ENCODE results near the gene DCC. TPM values are rescaled to one million over a fixed set of nuclear protein-coding genes. Genes with fewer than 3 reads are reported as not detected.

DCC gene
- total and polyA plus RNA-seq, 5 donors from 2014 or later = not detected

DNA sequence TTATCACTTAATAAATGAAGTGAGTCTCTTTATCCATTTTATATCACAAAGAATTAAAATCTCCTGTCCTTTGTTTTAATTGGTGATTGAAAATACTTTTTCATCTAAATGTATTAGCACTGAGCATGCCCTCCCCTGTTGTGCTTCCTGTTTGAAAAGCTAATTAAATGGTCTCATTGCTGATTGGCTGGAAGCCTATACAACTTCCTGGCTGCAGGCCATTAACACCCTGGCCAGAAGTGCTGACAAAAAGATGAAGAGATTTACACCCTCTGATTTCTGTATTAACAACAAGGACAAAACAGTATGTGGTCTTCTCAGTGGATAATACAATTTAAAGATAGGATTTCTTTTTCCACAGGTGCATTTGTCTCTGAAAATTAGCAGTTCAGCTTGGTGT, 548.0 kb downstream of the DCC start:
- Mint-ChIP-seq H3K27me3 (no peaks in the 10 kb centered on the region), H3K4me1 (no peaks in the 10 kb centered on the region), H3K27ac (no peak overlapping the region), H3K4me3 (no peak overlapping the region), H3K36me3 (no peaks in the 10 kb centered on the region), H3K9me3 (peaks cover 0 to 14% (median 7%) of the 10 kb centered on the region in 7 donors)
- Histone ChIP-seq H3K4me1 (ENCODE audit: control insufficient read depth, insufficient read depth, low read length, poor library complexity, severe bottlenecking) (no peaks in the 10 kb centered on the region), H3K36me3 (ENCODE audit: control insufficient read depth, insufficient read depth, low read length) (no peaks in the 10 kb centered on the region), H3K4me3 (ENCODE audit: low read depth, low read length) (no peak overlapping the region), H3K9me3 (ENCODE audit: control insufficient read depth in 2 of 2, low read length in 2 of 2) (no peaks in the 10 kb centered on the region), H3K27me3 (ENCODE audit: control insufficient read depth, insufficient read depth, low read length) (no peaks in the 10 kb centered on the region), H3K27ac (ENCODE audit: insufficient read depth, low read length, poor library complexity, severe bottlenecking) (no peak overlapping the region)
- ATAC-seq (ENCODE audit: low read depth in 2 of 2) (no peak), DNase-seq (no peak)

DNA sequence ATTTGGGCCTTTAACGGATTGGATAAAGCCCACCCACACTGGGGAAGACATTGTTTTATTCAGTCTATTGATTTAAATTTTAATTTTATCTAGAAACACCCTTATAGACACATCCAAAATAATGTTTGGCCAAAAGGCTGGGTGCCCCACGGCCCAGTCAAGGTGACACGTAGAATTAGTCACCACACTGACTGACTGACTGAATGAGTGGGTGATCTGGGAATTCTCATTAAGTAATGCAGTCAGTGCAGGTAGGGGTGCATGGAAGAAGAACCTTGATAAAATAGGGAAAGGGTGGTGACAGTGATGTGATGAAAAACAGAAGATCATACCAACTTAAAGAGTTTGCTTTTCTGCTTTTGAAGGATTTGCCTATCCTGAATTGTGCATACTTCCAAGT, 554.8 kb downstream of the DCC start:
- Mint-ChIP-seq H3K27ac (no peak overlapping the region), H3K27me3 (no peaks in the 10 kb centered on the region), H3K9me3 (peaks cover 0 to 12% (median 2%) of the 10 kb centered on the region in 7 donors), H3K4me3 (no peak overlapping the region), H3K4me1 (no peaks in the 10 kb centered on the region), H3K36me3 (no peaks in the 10 kb centered on the region)
- H3K27me3 ChIP-seq (ENCODE audit: control insufficient read depth, insufficient read depth, low read length) = no peaks in the 10 kb centered on the region
- H3K36me3 ChIP-seq (ENCODE audit: control insufficient read depth, insufficient read depth, low read length) = no peaks in the 10 kb centered on the region
- no peak for ATAC-seq (ENCODE audit: low read depth in 2 of 2)
- no peak for DNase-seq
- no peaks in the 10 kb centered on the region for H3K4me1 ChIP-seq (ENCODE audit: control insufficient read depth, insufficient read depth, low read length, poor library complexity, severe bottlenecking)
- no peaks in the 10 kb centered on the region for H3K9me3 ChIP-seq (ENCODE audit: control insufficient read depth in 2 of 2, low read length in 2 of 2)
- no peak overlapping the region for H3K27ac ChIP-seq (ENCODE audit: insufficient read depth, low read length, poor library complexity, severe bottlenecking)
- no peak overlapping the region for H3K4me3 ChIP-seq (ENCODE audit: low read depth, low read length)

DNA sequence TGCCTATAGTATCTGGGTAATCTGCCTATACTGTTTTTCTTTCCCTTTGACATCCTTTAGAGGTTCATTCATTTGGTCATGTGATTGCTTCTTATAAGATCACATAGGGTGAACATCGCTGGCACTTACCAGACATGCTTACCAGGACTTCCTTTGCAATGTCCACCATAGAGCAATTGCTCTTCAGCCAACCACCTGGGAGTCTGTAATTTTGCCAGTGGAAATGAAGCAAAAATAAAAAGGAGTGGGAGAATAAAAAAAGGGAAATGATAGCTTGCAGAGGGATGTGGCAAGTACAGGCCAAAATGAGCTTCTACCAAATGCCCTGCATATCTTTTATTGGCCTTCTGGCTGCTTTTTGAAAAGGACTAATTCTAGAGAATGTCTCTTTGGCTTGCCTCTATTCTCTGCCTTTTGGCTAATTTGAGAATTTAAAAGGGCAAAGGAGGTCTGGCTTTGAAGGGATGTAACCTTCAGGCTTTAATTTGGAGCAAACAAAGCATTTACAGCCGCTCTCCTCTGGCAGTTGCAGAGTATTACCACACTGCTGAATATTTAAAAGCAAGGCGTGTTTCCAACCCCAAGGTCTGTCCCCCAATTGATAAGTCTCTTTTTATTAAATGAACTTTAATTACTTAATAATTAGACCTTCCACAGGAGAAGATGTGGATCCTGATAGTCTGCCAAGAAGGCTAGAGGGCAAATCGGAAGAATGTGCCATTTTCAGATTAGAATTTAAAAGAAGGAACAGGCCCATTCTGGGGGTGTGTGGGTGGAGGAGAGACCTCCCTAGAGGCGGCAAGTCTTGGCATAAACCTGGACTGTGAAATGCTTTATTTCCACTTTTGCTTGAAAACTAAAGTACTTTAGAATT, 557.9 kb downstream of the DCC start:
- Histone ChIP-seq H3K4me3 (ENCODE audit: low read depth, low read length) (no peak overlapping the region), H3K36me3 (ENCODE audit: control insufficient read depth, insufficient read depth, low read length) (no peaks in the 10 kb centered on the region), H3K4me1 (ENCODE audit: control insufficient read depth, insufficient read depth, low read length, poor library complexity, severe bottlenecking) (no peaks in the 10 kb centered on the region), H3K9me3 (ENCODE audit: control insufficient read depth in 2 of 2, low read length in 2 of 2) (no peaks in the 10 kb centered on the region), H3K27me3 (ENCODE audit: control insufficient read depth, insufficient read depth, low read length) (no peaks in the 10 kb centered on the region), H3K27ac (ENCODE audit: insufficient read depth, low read length, poor library complexity, severe bottlenecking) (no peak overlapping the region)
- DNase-seq = no peak
- Mint-ChIP-seq H3K36me3 (no peaks in the 10 kb centered on the region), H3K4me3 (no peak overlapping the region), H3K9me3 (peaks cover 0 to 6% (median 1%) of the 10 kb centered on the region in 7 donors), H3K4me1 (no peaks in the 10 kb centered on the region), H3K27ac (no peak overlapping the region), H3K27me3 (no peaks in the 10 kb centered on the region)
- ATAC-seq (ENCODE audit: low read depth in 2 of 2) = no peak

DNA sequence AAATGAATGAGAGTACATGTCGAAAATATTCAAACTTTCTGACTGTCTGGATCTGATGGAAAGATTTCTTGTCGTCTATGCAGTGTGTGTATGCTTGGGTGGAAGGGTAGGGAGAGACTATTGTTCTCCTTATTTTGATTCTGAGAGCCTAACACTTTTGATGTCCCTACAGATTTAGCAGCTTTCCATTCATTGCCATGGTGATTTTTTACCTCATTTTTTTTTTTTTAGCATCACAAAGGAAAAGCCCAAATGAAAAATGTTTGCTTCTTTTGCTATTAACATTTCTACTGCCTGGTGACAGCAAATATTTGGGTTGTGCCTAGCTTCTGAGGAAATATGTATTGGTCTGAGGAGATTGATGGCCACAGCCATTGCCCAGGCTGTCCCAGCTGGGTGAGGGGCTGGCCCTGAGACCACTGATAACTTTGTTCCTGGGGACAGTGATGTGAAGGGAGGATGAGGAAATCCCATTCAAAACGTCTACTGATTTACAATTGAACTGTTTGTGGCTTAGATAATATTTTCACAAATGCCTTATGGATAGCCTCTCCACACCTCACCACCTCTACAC, 558.6 kb downstream of the DCC start:
- H3K36me3 Mint-ChIP-seq = no peaks in the 10 kb centered on the region
- Histone ChIP-seq H3K27me3 (ENCODE audit: control insufficient read depth, insufficient read depth, low read length) (no peaks in the 10 kb centered on the region), H3K27ac (ENCODE audit: insufficient read depth, low read length, poor library complexity, severe bottlenecking) (no peak overlapping the region), H3K9me3 (ENCODE audit: control insufficient read depth in 2 of 2, low read length in 2 of 2) (no peaks in the 10 kb centered on the region), H3K4me1 (ENCODE audit: control insufficient read depth, insufficient read depth, low read length, poor library complexity, severe bottlenecking) (no peaks in the 10 kb centered on the region), H3K36me3 (ENCODE audit: control insufficient read depth, insufficient read depth, low read length) (no peaks in the 10 kb centered on the region), H3K4me3 (ENCODE audit: low read depth, low read length) (no peak overlapping the region)
- H3K4me1 Mint-ChIP-seq = no peaks in the 10 kb centered on the region
- no peak overlapping the region for H3K27ac Mint-ChIP-seq
- no peak overlapping the region for H3K4me3 Mint-ChIP-seq
- H3K27me3 Mint-ChIP-seq = no peaks in the 10 kb centered on the region
- peaks cover 0 to 6% (median 0%) of the 10 kb centered on the region in 7 donors for H3K9me3 Mint-ChIP-seq
- DNase-seq = no peak
- ATAC-seq (ENCODE audit: low read depth in 2 of 2) = no peak

DNA sequence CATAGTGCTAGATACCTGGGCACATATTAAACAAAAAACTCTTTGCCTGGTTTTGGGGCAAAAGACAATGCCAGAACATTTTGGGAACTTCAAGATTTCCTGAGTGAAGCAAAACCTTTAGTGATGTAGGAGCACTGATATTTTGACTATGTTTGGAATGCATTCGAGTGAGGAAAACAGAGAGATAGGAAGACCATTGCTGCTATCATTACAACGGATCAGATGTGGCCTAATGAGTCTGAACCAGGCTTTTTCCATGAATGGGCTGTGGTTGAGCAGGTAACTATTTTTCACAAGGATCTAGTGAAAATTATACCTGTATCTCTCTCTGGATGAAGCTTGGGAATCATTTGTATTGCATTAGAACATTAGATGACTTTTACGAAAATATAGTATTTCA, 562.2 kb downstream of the DCC start:
- H3K27me3 ChIP-seq (ENCODE audit: control insufficient read depth, insufficient read depth, low read length) = no peaks in the 10 kb centered on the region
- no peak overlapping the region for H3K27ac ChIP-seq (ENCODE audit: insufficient read depth, low read length, poor library complexity, severe bottlenecking)
- peak overlapping the region in 1 of 3 donors; percentile 38 for H3K27ac Mint-ChIP-seq
- no peaks in the 10 kb centered on the region for H3K27me3 Mint-ChIP-seq
- no peaks in the 10 kb centered on the region for H3K9me3 ChIP-seq (ENCODE audit: control insufficient read depth in 2 of 2, low read length in 2 of 2)
- H3K4me3 ChIP-seq (ENCODE audit: low read depth, low read length) = no peak overlapping the region
- DNase-seq = no peak
- no peak for ATAC-seq (ENCODE audit: low read depth in 2 of 2)
- no peaks in the 10 kb centered on the region for H3K36me3 Mint-ChIP-seq
- H3K4me1 ChIP-seq (ENCODE audit: control insufficient read depth, insufficient read depth, low read length, poor library complexity, severe bottlenecking) = no peaks in the 10 kb centered on the region
- H3K36me3 ChIP-seq (ENCODE audit: control insufficient read depth, insufficient read depth, low read length) = no peaks in the 10 kb centered on the region
- no peaks in the 10 kb centered on the region for H3K4me1 Mint-ChIP-seq
- no peak overlapping the region for H3K4me3 Mint-ChIP-seq
- H3K9me3 Mint-ChIP-seq = peaks cover 0 to 5% (median 0%) of the 10 kb centered on the region in 7 donors

DNA sequence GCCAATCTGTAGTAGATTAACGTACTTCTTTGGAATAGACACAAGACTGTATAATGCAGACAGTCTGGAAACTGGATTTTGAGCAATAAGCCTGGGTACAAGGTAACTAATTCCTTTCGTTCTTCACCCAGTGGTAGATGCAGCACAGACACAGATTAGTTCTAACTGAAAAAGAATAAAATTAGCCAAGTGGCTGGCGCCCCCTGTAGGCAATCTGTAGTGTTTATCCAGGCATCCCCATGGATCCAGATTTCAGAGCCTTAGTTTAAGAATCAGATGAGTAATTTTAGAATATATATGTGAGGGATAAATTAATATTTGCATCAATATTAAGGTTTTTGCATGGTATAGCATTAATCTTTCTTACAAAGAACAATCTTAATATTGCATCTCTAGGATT, 563.9 kb downstream of the DCC start:
- no peak overlapping the region for H3K27ac Mint-ChIP-seq
- H3K36me3 ChIP-seq (ENCODE audit: control insufficient read depth, insufficient read depth, low read length) = no peaks in the 10 kb centered on the region
- no peaks in the 10 kb centered on the region for H3K27me3 Mint-ChIP-seq
- no peak for ATAC-seq (ENCODE audit: low read depth in 2 of 2)
- H3K9me3 Mint-ChIP-seq = peaks cover 0 to 5% (median 0%) of the 10 kb centered on the region in 7 donors
- peak in 1 of 3 donors; percentile 0 for DNase-seq
- H3K9me3 ChIP-seq (ENCODE audit: control insufficient read depth in 2 of 2, low read length in 2 of 2) = no peaks in the 10 kb centered on the region
- no peak overlapping the region for H3K4me3 ChIP-seq (ENCODE audit: low read depth, low read length)
- H3K4me3 Mint-ChIP-seq = no peak overlapping the region
- no peaks in the 10 kb centered on the region for H3K27me3 ChIP-seq (ENCODE audit: control insufficient read depth, insufficient read depth, low read length)
- no peaks in the 10 kb centered on the region for H3K36me3 Mint-ChIP-seq
- H3K4me1 Mint-ChIP-seq = no peaks in the 10 kb centered on the region
- no peaks in the 10 kb centered on the region for H3K4me1 ChIP-seq (ENCODE audit: control insufficient read depth, insufficient read depth, low read length, poor library complexity, severe bottlenecking)
- H3K27ac ChIP-seq (ENCODE audit: insufficient read depth, low read length, poor library complexity, severe bottlenecking) = no peak overlapping the region

DNA sequence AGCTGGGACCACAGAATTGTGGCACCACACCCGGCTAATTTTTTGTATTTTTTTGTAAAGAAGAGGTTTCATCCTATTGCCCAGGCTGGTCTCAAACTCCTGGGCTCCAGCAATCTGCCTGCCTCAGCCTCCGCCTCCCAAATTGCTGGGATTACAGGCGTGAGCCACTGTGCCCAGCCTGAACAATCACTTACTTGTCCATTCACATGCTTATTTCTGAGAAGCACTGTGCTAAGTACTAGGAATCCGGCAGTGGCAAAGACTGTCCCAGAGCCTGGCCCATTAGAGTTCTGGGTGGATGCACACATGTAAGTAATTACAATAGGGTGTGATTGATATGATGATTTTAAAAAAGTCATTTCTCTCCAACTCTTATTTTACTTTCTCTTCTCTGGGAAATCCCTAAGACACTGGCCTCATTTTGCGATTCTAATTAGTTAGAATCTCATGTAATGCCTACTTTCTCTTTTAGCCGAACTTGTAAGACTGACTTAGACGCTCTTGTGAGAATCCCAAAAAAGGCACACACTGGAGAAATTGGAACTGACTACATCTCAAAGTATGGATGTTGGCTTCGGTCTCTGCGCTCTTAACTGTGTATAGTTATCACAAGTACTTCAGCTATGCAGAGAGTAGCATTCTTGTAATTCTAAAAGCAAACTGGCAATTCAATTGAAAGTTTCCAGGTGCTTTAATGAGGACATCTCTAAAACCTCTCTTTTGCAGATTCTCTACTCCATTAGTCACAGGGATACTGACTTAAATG, 567.7 kb downstream of the DCC start:
- H3K4me1 Mint-ChIP-seq = no peaks in the 10 kb centered on the region
- DNase-seq (no peak), ATAC-seq (ENCODE audit: low read depth in 2 of 2) (no peak)
- H3K4me1 ChIP-seq (ENCODE audit: control insufficient read depth, insufficient read depth, low read length, poor library complexity, severe bottlenecking) = no peaks in the 10 kb centered on the region
- no peaks in the 10 kb centered on the region for H3K36me3 Mint-ChIP-seq
- H3K36me3 ChIP-seq (ENCODE audit: control insufficient read depth, insufficient read depth, low read length) = no peaks in the 10 kb centered on the region
- H3K9me3 ChIP-seq (ENCODE audit: control insufficient read depth in 2 of 2, low read length in 2 of 2) = no peaks in the 10 kb centered on the region
- H3K27me3 ChIP-seq (ENCODE audit: control insufficient read depth, insufficient read depth, low read length) = no peaks in the 10 kb centered on the region
- no peak overlapping the region for H3K27ac Mint-ChIP-seq
- H3K27ac ChIP-seq (ENCODE audit: insufficient read depth, low read length, poor library complexity, severe bottlenecking) = no peak overlapping the region
- no peak overlapping the region for H3K4me3 ChIP-seq (ENCODE audit: low read depth, low read length)
- no peak overlapping the region for H3K4me3 Mint-ChIP-seq
- peaks cover 0 to 3% (median 0%) of the 10 kb centered on the region in 7 donors for H3K9me3 Mint-ChIP-seq
- no peaks in the 10 kb centered on the region for H3K27me3 Mint-ChIP-seq
